ENCODE data around the gene CUX1. TPM values are rescaled to one million over a fixed set of nuclear protein-coding genes. Genes with fewer than 3 reads are reported as not detected.
A peak's percentile ranks its signal among the peaks of the same experiment; 100 is the strongest.

The CUX1 gene
- total RNA-seq, 1 experiment from 2014 or later, result 36.5 TPM

DNA sequence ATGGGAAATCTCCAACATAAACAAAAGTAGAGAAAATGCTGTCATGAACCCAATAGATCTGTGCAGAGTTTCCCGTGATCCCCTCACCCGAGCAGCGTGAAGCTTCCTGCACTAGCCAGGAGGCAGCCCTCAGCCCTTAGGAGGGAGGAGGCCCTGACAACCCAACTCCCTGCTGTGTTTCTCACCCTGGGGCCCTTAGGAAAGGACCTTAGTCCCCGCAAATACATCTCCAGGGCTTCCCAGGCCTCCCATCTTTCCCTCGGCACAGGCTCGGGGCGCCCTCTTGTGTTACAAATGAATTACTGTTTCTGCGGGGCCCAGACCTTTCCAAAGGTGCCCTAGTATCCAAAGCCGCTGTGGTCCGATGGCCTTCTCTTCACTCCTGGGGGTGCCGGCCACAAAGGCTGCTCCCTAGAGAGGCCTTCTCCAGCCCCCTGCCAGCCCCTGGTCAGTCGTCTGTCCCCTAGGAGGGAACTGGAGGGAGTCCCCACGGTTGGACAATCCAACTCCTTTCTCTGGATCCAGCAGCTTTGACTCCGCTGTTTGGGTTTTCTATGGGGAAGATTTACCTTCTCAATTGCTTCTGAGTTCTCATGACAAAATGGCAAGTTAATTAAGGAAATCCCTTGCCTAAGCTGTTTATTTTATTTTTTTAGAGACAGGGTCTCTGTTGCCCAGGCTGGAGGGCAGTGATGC lies 419.3 kb downstream of the CUX1 start:
- peak; percentile 63 for DNase-seq (ENCODE audit: low spot score)

DNA sequence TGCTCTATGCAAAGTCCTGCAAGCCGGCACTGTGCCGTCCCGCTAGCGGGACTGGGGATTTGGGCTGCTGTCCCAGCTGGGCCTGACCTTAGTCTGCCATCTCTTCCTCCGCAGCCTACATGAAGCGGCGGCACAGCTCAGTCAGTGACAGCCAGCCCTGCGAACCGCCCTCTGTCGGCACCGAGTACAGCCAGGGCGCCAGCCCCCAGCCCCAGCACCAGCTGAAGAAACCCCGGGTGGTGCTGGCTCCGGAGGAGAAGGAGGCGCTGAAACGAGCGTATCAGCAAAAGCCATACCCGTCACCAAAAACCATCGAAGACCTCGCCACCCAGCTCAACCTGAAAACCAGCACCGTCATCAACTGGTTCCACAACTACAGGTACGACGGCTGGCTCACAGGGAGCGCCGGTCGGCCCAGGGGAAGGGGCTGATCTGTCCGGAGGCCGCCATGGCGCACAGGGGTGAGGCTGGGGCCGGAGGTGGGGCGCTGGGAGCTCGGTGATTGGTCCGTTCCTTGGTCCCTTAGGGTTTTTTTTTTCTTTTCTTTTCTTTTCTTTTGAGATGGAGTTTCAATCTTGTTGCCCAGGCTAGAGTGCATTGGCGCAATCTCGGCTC lies 421.9 kb downstream of the CUX1 start:
- DNase-seq (ENCODE audit: low spot score), result no peak

DNA sequence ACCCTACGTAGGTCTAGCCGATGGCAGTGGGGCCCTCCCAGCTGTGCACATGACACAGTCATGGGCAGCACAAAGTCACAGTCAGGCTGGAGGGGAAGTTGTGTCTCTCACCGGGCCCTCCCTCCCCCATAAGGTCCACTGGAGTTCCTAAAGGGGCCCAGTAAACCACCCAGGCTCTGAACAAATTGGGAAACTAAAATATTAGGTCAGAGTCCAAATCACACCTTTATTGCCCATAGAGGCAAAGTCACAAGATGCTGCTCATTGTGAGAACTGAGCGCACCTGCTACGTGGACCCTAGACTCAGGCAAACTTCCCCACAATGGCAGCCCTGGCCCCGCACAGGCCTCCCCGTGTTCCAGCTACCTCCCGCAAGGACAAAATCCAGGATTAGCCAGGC lies 424.0 kb downstream of the CUX1 start:
- no peak for DNase-seq (ENCODE audit: low spot score)

DNA sequence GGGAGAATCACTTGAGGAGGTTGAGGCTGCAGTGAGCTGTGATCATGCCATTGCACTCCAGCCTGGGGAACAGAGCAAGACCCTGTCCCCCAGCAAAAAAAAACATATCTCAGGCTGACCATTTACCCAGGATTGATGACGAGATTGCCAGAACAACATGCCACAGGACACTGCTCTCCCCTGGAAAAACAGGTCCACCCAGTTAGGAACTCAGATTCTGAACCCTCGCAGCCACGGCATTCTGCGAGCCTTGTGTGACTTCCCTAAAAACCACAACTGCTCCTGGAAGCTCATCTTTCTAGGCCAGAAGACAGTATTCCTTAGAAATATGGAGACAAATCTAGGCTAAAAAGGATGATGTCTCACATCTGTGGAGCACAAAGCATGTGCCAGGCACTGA lies 427.2 kb downstream of the CUX1 start:
- DNase-seq (ENCODE audit: low spot score), result no peak

DNA sequence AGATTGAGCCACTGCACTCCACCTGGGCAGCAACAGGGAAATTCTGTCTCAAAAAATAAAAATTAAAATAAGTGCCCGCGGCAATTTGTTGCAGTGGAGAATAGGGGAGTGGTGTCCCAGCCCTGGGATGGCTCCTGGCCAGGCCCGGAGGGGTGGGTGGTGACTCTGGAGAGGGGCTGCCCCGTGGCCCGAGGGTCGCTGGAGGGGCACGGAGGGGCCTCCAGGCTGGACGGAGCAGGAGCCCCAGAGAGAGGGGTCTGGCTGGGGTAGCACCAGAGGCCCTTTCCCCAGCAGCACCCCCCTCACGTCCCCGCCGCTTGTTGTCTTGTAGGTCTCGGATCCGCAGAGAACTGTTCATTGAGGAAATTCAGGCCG lies 430.6 kb downstream of the CUX1 start:
- DNase-seq (ENCODE audit: low spot score), result no peak

DNA sequence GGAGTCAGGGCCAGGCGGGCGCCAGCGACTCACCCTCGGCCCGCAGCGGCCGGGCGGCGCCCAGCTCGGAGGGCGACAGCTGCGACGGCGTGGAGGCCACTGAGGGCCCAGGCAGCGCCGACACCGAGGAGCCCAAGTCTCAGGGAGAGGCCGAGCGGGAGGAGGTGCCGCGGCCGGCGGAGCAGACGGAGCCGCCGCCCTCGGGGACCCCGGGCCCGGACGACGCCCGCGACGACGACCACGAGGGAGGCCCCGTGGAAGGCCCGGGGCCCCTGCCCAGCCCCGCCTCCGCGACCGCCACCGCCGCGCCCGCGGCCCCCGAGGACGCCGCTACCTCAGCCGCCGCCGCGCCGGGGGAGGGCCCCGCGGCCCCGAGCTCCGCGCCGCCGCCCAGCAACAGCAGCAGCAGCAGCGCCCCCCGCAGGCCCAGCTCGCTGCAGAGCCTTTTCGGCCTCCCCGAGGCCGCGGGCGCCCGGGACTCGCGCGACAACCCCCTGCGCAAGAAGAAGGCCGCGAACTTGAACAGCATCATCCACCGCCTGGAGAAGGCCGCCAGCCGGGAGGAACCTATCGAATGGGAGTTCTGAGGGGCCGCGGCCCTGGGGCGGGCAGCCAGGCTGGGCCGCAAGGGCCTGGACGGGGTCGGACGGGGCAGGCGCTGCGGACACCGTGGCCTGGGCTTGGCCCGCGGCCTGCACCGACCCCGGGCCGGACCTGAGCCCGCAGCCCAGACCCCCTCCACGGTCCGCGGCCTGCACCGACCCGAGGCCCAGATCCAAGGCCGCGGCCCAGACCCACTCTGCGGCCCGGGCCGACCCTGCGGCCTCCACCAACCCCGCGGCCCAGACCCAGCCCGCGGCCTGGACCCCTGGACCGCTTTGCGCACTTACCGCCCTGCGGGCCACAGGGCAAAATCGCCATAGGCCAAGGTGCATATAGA lies 431.3 kb downstream of the CUX1 start:
- no peak for DNase-seq (ENCODE audit: low spot score)

DNA sequence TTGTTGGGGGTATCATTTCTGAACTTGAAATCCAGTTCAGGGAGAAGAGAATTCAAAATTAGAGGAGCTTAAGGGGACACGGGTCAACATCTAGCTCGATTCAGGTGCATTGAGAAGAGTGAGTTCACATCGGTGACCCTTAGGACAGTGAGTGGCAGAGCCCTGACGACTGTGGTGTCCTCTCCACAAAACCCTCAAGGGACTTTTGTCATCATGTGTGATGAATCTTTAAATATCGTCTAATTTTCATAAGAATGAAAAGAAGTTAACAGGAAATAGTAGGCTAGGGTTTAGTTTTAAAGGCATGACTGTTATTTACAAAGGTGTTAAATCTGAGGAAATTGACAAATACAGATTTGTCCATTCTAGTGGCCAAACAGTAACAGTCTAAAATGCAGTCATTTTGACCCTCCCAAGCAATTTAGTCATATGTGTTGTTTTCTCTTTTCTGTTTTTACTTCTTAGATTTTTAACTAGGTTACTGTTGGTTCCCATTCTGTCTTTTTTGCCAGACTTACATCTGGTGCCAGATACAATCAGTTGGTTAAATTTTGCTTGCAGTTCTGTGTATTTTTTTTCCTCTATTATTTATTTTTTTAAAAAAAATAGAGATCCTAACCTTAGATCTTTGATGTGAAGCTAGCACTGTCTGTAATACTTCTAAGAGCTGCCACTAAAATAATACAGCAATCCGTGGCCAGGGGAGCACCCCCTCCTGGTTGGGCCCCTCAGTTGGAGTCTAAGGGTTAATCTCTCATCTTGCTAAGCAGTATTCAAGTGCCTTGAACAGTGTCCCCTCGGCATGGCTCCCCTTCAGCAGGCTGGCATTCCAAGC lies 434.3 kb downstream of the CUX1 start:
- no peak for DNase-seq (ENCODE audit: low spot score)

DNA sequence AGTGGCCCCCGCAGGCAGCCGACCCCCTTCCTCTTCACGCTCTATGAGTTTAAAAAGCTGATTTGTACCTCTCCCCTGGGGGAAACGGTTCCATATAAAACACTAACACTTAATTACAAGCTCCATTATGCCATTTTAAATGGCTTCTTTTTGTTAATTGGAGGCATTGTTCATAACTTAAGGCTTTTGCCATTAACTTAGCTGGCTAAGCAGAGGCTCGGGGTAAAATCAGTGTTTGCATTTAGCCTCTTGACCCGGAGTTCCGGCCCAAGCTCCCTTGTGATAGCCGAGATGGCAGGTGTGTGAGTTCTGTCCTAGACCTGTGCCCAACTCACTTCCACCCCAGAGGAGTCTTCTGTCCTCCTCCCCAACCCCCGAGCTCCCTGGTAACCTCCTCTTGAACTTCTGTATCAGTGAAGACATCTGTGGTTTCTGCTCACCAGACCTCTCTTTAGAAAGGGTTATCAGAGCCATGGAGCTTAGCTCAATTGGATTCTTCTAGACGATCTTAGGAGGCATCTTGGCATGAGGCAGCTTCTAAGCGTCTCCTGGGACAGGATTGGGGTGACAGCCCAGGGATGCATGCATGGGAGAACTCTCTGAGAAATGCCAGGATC lies 435.0 kb downstream of the CUX1 start:
- no peak for DNase-seq (ENCODE audit: low spot score)

DNA sequence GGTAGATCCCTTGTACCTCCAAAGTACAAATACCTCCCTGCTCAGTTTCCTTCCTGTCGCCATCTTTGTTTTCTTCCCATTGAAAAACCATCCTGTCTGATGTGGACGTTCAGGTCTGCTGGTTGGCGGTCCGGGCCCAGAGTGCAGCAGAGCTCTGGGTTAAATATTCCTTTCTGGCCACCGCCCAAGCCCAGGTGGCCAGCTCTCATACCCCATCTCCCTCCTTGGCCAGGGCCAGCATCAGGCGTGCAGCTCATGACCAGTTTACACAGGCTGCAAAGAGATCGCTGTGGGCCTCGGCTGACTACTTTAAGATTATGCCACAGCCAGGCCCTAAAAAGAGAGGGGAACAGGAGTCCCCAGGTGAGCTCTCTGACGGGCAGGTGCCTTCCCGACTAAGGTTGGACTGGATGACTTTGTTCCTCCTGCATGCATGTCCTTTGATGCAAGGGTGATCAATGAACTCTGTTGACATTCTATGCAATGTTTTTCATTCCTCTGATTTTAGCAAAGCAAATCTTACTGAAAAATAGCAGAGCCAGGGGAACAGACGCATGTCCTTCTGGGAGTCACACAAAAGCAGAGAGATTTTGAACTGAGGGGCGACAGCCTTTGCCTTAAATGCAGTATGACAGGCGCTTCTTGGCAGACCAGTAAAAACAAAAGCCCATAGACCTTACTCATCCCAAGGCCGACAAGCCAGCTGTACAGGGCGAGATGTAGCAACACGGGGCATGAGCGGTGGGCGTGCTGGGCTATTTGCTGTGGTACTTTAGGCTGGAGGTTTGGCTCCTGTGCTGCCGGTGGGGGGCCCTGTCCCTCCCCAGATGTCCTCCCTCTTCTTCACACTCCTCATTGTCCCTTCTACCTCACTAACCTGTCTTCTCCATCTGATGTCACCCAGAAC lies 435.9 kb downstream of the CUX1 start:
- DNase-seq (ENCODE audit: low spot score), result no peak

DNA sequence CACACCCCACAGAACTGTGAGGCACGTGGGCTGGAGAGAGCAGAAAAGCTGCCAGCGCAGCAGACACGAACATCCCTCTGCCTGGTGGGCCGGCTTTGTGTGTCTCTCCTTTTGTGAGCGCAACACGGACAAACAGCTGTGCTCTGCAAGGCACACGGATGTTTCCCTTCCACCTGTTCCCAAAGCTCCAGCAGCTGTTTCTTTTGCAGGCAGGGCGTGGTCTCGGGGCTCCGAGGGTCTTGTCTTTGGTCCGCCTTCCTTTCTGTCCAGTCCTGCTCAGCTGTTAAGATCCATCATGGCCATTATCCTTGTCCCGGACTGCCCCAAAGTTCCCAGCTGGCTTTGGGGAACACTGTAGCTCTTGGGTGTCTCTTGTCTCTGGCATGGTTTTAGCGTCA lies 436.5 kb downstream of the CUX1 start:
- DNase-seq (ENCODE audit: low spot score), result no peak

DNA sequence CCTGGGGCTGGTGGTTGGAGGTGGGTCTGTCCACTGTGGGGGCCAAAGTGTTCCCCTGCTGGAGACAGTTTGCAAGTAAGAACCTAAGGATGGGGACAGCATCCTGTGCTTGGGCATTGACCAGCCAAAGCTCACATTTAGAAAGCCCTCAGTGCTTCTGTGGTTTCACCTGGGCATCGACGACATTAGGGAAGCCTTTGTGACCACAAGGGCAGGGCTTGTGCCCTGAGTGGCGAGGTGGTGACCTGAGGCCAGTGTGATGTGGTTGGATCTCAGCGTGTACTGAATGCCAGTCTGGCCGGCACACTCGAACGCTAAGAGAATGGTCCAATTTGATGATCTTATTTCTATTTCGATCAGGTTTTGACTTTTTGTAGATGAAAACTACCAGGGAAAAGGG lies 437.1 kb downstream of the CUX1 start:
- no peak for DNase-seq (ENCODE audit: low spot score)

DNA sequence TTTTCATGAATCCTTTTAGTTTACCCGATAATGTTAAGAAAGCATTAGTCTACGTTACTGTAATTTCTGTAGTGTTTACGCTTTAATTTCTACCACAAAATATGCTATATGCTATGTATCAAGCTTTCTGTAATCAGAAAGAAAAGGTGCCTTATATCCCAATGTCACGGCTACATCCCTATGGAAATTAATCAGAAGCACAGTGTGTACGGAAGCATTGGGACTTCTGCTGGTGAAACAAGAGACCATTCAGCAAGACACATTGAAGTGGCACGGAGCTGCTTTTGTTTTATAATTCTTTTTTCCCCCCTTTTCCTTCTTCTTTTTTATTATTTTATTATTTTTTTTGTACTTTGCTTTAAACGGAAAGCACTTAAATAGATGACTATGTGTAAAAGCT lies 438.1 kb downstream of the CUX1 start:
- DNase-seq (ENCODE audit: low spot score), result no peak

DNA sequence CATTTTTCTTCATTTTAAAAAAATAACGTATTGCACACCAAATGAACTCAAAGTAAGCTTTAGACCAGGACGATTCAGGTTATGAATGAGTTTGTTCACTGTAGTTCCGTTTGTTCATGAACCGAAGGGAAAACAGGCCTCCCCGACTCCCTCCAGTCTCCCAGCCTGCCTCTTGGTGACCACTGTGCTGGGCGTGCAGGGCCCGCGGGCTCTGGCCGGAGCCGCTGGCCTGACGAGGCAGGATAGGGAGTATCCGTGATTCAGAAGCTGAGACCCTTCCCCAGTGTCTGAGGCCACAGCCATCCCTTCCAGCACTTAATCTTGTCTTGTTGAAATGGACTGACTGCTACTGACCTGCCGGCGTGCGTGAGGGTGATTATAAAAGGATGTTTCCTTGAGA lies 438.5 kb downstream of the CUX1 start:
- DNase-seq (ENCODE audit: low spot score), result no peak

DNA sequence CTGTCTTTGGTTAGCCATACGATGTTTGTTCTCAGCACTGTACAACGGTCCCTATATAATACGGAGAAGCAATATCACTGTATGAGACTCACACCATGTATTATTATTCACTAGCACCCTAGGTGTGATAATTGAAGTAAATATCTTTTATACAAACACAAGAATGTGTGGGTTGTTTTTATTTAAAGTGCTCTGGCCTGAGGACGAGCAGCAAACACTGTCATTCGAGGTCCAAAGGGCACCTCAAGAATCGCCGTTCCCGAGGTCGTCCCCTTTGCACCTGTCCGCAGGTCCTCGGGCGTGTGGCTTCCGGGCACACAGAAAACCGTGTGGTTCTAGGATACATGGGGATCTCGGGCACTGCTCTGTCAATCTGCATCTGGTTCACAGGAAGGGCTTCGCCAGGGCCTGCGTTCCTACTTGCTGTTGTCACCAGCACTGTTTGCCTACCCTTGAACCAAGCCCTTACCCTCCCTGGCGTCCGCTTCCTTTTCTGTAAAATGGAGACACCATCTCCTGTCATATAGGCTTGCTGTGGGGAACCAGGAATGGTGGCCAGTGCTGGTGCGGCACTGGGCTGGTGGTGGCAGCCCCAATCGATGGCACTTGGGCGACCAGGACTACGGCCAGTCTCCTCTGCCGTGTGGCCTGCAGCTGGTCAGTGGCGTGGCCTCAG lies 440.8 kb downstream of the CUX1 start:
- no peak for DNase-seq (ENCODE audit: low spot score)

DNA sequence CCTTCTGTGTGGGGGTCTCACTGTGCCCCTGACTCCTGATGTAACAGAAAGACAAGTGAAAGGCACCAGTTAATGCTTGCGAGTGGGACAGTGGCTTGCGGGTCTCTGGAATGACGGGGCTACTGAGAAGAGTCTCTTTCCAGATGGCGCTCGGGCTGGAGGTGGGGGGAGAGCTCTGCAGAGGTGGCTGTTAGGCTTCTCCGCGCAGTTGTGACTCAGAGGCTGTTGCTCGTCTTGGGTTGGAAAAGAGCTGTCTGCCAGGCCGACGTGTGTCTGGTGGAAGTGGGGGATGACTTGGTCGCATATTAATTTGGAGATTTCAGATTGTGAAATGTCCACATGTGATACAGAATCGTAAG lies 441.3 kb downstream of the CUX1 start:
- no peak for DNase-seq (ENCODE audit: low spot score)

DNA sequence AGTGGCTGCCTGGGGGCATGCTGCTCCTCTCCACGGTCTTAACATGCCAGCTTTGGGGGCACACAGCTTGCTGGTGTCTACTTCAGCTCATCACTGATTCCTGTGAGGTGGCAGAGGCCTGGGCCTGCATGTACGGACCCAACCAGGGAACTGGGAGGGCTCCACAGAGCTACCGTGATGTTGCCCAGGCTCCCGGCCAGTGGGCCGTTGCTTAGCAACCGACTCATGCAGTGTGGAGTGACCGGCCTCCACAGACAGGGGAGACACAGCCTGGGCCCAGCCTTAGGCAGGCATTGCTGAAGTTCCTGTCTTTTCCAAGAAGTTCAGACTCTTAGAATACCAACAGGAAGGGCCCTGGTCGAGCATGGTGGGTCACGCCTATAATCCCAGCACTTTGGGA lies 443.4 kb downstream of the CUX1 start:
- DNase-seq (ENCODE audit: low spot score), result no peak

DNA sequence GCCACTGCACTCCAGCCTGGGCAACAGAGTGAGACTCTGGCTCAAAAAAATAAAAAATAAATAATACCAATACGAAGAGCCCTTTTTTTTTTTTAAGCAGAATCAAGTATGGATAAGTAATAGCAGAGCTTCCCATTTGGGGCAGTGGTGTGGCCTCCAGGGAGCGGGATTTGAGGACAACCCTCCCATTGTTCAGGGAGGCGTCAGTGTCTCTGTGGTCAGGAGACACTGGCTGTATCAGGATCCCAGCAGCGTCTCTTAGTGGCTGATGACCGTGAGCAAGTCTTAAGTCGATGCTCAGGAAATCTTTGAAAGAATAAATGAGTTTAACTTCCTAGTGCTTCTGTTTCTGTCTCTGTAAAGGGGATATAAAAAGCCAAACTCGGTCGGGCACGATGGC lies 444.0 kb downstream of the CUX1 start:
- no peak for DNase-seq (ENCODE audit: low spot score)

DNA sequence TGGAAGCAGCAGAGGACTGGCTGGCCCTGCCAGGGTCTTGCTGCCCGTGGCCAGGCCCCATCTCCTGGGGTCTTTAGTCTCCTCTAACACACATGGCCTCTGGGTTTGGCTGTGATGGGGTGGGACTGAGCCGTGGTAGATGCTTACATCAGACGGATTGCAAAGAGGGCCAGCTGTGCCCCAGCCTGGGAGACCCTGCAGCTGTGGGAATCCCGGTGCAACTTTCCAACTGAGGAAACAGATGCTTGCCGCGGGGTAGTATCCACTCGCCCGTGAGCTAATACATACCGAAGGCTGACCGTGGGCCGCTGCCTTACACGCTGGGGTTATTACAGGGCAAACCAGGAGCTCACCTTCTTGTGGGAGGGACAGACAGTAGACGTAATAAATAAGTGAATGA lies 445.1 kb downstream of the CUX1 start:
- no peak for DNase-seq (ENCODE audit: low spot score)

DNA sequence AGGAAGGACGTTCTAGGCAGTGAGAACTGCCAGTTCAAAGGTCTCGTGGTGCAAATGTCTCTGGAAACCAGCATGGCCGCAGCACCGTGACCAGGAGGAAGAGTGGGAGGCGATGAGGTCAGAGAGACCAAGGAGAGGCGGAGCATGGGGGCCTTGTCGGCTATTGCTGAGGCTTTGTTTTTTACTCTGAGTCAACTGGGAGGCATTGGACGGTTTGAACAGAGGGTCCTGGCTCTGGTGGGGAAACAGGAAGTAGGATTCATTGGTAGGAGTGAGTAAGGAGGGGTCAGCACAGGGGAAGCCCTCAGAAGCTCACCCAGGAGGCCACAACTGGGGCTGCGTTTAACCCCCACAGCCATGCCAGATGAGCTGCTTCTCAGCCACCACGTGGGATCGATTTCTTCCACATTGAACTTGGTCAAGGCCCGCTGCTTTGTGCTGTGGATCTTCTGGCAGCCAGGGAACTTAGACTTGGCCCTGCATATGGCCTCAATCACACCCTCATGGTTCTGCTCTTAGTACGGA lies 447.0 kb downstream of the CUX1 start:
- no peak for DNase-seq (ENCODE audit: low spot score)

DNA sequence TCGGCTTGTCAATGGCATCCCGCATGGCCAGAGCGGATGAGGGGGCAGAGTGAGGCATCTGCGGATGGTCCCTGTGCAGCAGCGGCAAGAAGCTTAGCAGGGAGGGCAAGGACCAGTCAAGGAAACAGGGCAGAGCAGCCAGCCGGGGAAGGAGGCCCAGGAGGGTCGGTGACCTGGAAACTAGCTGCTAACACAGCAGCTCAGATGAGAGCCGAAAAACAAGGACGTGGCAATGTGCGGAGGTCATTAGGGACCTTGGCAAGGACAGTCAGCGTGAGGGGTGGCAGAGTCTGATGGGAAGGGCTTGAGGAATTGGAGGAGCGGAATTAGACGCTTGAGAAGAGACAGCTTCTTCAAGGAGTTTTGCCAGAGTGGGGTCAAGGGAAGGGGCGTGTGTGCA lies 449.1 kb downstream of the CUX1 start:
- no peak for DNase-seq (ENCODE audit: low spot score)

Data from A172 (cell line).